Calu3 (cell line): ENCODE results near the gene DAB1. TPM values are rescaled to one million over a fixed set of nuclear protein-coding genes. Genes with fewer than 3 reads are reported as not detected.

Experiments used
- BruUV-seq: library from RNA; stranded (reverse); fragments of 400-500 nt; replicated peaks from 2 replicates; lab custom pipeline; 2021; lab: Mats Ljungman, UMichigan
- CTCF ChIA-PET: fragments of 300-600 bp; sonication (Branson Sonifier 250); formaldehyde crosslinking; loops from one replicate; lab custom pipeline; 2022; ENCODE audit warnings: antibody characterized with exemption; lab: Charles Lee
- DNase-seq: peaks from one replicate; pipeline ENCODE4 v3.0.0; 2022
- H3K27ac Mint-ChIP-seq: one replicate; pipeline ENCODE4 v1.8.0; 2022; ENCODE audit warnings: mixed read lengths; ENCODE audit not compliant: unreplicated experiment
- H3K27me3 Mint-ChIP-seq: one replicate; pipeline ENCODE4 v1.8.0; 2022; ENCODE audit warnings: mixed read lengths; ENCODE audit not compliant: unreplicated experiment
- H3K36me3 Mint-ChIP-seq: one replicate; pipeline ENCODE4 v1.8.0; 2022; ENCODE audit warnings: mild to moderate bottlenecking, moderate library complexity, mixed read lengths; ENCODE audit not compliant: insufficient read depth, unreplicated experiment
- H3K4me1 Mint-ChIP-seq: one replicate; pipeline ENCODE4 v1.8.0; 2022; ENCODE audit warnings: mild to moderate bottlenecking, low read depth, mixed read lengths; ENCODE audit not compliant: unreplicated experiment
- H3K4me3 Mint-ChIP-seq: one replicate; pipeline ENCODE4 v1.8.0; 2022; ENCODE audit warnings: mild to moderate bottlenecking, low read depth, moderate library complexity, mixed read lengths; ENCODE audit not compliant: unreplicated experiment
- H3K9me3 Mint-ChIP-seq: one replicate; pipeline ENCODE4 v1.8.0; 2022; ENCODE audit warnings: low read depth, mixed read lengths; ENCODE audit not compliant: unreplicated experiment
- CTCF ChIP-seq: fragments of 200-600 bp; IDR thresholded peaks from one replicate; pipeline ENCODE4 v1.8.0; 2022; ENCODE audit warnings: antibody characterized with exemption; ENCODE audit not compliant: unreplicated experiment
- intact Hi-C: fragments of 100-400 bp; cut with micrococcal nuclease; formaldehyde crosslinking; loops from one replicate; pipeline ENCODE4 v1.10.0; 2022; ENCODE audit not compliant: unreplicated experiment
- total RNA-seq: library from RNA; stranded (reverse); gene quantifications from 2 replicates; pipeline ENCODE4 v1.2.3, GENCODE V29; 2022

DAB1 gene
- total RNA-seq, 1 experiment from 2014 or later = not detected

GRCh38 chr1:57033222-57034001, 390.4 kb downstream of the DAB1 start:
- BruUV-seq = no TSS peak
- H3K4me1 Mint-ChIP-seq = no peaks in the 10 kb centered on the region
- intact Hi-C loops = no loop called here
- no peaks in the 10 kb centered on the region for H3K27me3 Mint-ChIP-seq
- H3K4me3 Mint-ChIP-seq = no peak overlapping the region
- CTCF ChIA-PET = no interaction called here
- TF ChIP-seq CTCF = no peak
- no peak for DNase-seq
- H3K36me3 Mint-ChIP-seq = no peaks in the 10 kb centered on the region
- H3K27ac Mint-ChIP-seq = no peak overlapping the region
- peaks cover 9% of the 10 kb centered on the region for H3K9me3 Mint-ChIP-seq

- CTCF ChIA-PET = no interaction called here
- Mint-ChIP-seq H3K9me3 (peaks cover 7% of the 10 kb centered on the region), H3K4me3 (no peak overlapping the region), H3K27ac (no peak overlapping the region), H3K27me3 (no peaks in the 10 kb centered on the region), H3K36me3 (no peaks in the 10 kb centered on the region), H3K4me1 (no peaks in the 10 kb centered on the region)
- TF ChIP-seq CTCF = no peak
- no peak for DNase-seq
- intact Hi-C loops = no loop called here
- BruUV-seq = no TSS peak
Observed at GRCh38 chr1:57026624-57027354, 397.1 kb downstream of the DAB1 start.

- CTCF ChIA-PET = interaction anchor here (1.5 kb wide), 1 partner anchor 20 kb away, joined by 3 read pairs; no protein-coding TSS in a partner anchor
- H3K36me3 Mint-ChIP-seq = no peaks in the 10 kb centered on the region
- no peaks in the 10 kb centered on the region for H3K27me3 Mint-ChIP-seq
- no peak overlapping the region for H3K27ac Mint-ChIP-seq
- no peak for TF ChIP-seq CTCF
- no TSS peak for BruUV-seq
- intact Hi-C loops = no loop called here
- no peak for DNase-seq
- H3K4me3 Mint-ChIP-seq = no peak overlapping the region
- H3K9me3 Mint-ChIP-seq = peaks cover 11% of the 10 kb centered on the region
- no peaks in the 10 kb centered on the region for H3K4me1 Mint-ChIP-seq
Observed at GRCh38 chr1:57024855-57025254, 399.0 kb downstream of the DAB1 start.

- no TSS peak for BruUV-seq
- no peak overlapping the region for H3K4me3 Mint-ChIP-seq
- H3K36me3 Mint-ChIP-seq = no peaks in the 10 kb centered on the region
- DNase-seq = no peak
- no peak for TF ChIP-seq CTCF
- no peaks in the 10 kb centered on the region for H3K27me3 Mint-ChIP-seq
- CTCF ChIA-PET = interaction anchor here (1.5 kb wide), 1 partner anchor 20 kb away, joined by 3 read pairs; no protein-coding TSS in a partner anchor
- intact Hi-C loops = no loop called here
- no peaks in the 10 kb centered on the region for H3K4me1 Mint-ChIP-seq
- H3K27ac Mint-ChIP-seq = no peak overlapping the region
- H3K9me3 Mint-ChIP-seq = peaks cover 11% of the 10 kb centered on the region
Observed at GRCh38 chr1:57024428-57024827, 399.4 kb downstream of the DAB1 start.
